Occipital lobe (tissue), 2 donors: ENCODE results near the gene ANO2. TPM values are rescaled to one million over a fixed set of nuclear protein-coding genes. Genes with fewer than 3 reads are reported as not detected.

Experiments
- DNase-seq: peaks from one replicate; lab custom pipeline; 2025; lab: John Stamatoyannopoulos, UW
- total RNA-seq: library from RNA; depleted of rRNA; stranded (reverse); fragments of >200 nt; gene quantifications from one replicate; pipeline ENCODE4 v1.2.3, GENCODE V29; 2014

Gene ANO2
- total RNA-seq, 1 donor from 2014 or later, result 3.6 TPM

DNA sequence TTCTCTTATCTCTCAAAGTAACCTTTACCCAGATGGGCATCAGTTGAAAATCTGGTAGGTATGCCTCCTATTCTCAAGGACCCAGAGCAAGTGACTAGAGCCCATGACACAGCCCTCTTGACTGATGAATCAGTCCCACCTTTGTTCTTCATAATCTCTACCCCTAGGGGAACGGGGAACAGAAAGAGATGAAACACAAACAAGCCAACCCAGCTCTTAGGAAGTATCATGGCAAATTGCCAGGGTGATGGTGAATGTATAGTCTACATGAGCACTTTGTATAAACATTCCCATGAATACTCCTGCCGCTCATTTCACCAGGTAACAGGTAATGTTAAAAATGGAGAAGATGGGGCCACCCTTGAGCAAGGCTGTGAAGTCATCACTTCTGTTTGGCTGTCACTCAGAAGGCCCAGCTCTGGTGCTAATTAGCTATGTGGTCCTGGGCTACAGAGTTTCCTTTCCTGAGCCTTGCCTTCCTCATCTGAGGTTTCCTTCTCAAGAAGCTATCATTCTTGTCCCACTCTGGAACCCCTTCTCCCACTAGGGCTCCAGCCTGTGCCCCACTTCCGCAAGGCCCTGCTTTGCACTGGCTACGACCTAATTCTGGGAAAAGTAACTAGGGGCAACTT is 161.7 kb downstream of the ANO2 start:
- DNase-seq, result no peak

DNA sequence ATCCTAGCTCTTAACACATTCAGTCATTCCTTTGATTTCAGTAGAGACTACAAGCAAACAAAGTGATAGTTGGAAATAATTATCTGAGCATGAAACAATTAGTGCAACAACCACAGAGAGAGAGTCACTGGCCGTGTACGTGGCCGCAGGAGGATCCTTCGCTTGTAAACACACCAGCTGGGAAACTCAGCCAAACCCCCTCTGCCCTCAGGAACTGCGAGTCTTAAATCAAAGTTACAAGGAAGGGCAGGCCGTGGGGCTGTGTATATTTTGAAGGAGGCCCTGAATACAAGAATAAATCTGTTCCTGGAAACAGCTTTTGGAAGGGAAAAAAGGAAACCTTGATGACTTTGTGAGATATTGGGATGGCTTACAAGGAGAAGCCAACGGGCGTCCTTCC is 164.5 kb downstream of the ANO2 start:
- no peak for DNase-seq

DNA sequence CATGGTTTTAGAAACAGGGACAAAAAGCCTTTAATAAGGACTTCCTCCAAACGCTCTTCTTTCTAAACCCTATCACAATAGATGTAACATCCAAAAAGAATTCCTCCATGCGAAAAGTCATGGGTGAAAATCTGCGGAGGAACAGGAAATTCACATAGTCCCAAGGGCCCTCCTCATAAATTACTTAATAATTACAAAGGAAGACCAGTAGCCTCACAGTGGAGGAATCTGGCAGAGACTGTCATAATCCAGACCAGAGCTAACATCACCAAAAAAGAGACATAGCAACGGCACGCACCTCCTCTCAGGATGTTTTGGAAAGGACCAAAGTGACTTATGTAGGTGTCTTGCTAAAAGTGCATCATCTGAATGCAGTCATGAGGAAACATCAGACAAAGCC is 165.7 kb downstream of the ANO2 start:
- DNase-seq, result no peak

DNA sequence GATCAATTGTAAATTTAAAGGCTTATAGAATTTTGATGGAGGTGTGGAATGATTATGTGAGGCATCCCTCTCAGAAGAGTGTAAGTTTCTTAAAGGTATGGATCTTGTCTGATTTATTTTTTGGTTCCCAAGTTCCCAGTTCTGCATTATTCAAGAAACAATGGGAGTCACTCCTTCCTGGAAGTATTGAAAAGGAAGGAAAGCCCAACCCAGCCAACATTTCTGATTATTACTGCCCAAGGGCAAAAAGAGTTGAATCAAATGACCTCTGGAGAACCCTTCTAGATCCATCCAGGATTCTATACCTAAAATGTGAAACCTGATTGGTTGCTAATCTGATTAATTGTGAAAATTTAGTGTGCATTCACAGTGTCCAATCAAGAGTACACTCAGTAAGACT is 166.2 kb downstream of the ANO2 start:
- DNase-seq, result no peak

DNA sequence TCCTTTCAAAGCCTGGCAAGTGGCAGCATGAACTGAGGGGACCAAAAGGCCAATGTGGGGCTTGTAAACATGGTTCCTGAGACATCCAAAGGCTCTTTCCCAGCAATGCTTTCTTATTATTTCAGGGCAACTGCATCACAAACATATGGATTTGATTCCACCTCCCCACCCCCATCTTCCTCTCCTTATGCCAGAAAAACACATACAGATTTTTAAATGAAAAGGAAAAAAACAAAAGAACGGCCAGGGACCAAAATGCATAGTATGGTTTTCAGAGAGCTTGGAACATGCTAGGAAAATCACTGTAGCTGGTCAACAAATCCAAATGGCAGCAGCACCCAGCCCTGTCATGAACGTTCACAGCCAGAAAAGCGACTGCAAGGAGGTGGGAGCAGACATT is 167.6 kb downstream of the ANO2 start:
- DNase-seq, result no peak

DNA sequence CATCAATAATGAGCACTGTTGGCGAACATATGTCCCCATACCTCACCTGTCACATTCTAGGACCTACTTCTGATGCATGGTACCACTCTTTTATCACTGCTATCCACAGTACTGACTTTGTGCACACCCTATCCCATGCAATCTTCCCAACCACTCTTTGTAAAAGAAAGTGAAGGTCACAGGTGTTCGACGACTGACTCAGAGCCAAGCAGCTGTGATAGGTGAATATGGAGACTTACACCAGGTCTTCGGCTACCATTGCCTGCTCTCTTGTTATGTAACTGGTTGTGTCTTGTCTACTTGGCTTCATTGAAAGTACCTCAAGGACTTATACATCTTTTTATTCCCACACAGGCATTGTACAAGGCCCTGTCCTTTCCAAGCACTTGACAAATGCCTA is 169.0 kb downstream of the ANO2 start:
- no peak for DNase-seq

DNA sequence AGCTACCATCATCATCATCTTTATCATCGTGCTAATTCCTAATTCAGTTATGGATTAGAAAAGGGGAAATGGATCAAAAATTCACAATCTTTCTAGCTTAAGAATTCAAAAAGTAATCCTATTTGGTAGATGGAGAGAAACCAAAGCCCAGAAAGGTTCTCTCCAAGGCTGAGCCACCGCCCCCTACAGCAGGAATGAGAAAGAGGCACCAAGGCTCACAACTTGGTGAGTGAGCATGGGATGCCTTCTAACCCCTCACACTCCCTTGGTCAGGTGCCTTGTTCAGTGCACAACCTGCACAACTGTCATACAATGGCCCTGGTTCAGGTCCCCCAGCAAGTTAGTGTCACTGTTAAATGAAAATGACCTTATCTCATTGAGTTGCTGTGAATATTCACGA is 171.5 kb downstream of the ANO2 start:
- no peak for DNase-seq

DNA sequence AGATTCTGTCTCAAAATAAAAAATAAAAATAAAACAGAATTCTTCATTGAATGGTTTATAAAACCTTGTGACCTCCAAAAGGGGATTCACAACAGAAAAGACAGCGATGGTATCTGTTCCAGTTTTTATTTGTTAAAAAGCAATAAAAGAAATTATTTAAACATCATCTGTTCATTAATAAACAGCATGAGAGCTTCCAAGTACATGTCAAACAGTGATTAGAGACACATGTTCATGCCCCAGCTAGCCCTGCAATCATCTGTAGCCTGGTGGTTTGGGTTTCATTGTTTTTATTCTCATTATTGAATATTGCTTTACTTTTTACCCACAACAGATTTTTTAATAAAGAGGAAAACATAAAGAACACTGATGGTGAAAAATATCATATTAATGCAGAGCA is 173.3 kb downstream of the ANO2 start:
- no peak for DNase-seq

DNA sequence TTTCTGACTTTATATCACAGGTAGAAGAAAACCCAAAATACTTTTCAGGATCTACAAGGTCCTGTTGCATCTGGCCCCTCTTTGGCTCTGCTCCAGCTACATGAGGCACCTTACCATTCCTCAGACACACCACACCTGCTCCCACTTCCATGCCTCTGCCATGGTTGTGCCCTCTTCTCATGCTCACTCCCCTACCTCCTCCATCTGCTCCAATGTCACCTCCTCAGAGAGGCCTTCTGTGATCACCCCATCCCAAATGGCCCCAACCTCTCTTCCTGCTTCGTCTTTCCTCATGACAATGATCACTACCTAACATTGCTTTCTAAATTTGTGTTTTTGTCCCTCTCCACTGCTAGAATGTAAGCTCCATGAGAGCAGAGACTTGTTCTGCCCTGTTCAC is 174.3 kb downstream of the ANO2 start:
- no peak for DNase-seq

DNA sequence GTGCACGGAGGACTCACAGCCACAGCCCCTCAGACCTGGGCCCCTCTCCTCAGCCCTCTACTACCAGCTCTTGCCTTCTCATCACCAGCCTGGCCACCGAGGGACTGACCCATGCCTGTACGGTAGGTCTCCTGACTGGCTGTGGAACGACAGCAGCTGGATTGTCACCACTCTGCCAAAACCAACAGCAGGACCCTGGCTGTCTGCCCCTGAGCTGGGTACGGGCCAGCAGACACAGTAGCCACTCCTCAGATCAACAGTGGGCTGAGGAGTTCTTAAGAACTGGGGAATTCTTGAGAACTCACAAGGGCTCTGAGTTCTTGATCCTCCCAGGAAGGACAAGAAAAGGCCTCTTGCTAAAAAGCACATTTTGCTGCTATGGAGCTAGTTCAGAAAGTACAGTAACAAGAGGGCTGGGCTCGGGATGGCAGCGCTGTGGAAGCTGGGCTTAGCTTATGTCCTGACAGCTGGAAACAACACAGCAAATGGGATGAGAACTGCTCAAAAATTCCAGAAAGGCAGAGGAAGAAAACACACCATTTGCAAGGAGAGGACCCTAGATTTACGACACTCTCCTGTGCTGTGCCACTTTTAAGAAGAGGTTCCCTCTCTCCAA is 176.4 kb downstream of the ANO2 start:
- DNase-seq, result no peak

DNA sequence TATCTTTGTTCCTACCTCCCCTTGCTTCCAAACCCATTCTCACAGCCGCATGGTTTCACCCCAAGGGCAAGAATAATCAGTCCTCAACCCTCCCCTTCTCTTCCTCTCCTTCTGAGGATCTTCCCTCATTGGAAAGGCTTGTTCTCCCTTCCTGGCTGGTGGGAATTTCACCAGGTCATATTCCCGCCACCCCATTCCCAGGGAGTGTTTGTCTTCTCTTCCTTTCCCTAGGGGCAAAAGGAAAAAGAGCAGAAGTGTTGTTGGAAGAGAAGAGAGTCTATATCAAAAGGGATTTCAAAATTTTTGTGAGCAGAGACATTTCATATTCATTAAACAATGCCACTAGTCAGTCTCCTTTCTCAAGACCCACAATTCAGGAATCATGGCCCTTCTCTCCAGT is 176.9 kb downstream of the ANO2 start:
- no peak for DNase-seq

DNA sequence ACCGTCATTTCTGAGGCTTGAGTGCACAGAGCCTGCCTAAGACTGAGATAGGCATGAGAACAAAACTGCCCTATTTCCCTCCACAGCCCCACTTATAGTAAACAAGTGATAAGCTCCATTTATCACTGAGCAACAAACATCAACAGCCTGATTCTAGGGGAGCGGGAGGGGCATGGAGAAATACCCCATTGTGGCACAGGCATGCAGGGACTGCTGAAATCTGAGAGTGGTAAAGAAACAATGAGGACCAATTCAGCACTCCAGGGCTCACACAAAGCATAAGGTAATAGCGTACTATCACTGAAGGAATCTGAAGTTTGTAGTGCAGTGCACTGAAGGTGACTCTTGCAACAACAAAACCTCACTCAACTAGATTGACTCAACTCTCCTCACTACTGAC is 186.7 kb downstream of the ANO2 start:
- DNase-seq, result no peak

DNA sequence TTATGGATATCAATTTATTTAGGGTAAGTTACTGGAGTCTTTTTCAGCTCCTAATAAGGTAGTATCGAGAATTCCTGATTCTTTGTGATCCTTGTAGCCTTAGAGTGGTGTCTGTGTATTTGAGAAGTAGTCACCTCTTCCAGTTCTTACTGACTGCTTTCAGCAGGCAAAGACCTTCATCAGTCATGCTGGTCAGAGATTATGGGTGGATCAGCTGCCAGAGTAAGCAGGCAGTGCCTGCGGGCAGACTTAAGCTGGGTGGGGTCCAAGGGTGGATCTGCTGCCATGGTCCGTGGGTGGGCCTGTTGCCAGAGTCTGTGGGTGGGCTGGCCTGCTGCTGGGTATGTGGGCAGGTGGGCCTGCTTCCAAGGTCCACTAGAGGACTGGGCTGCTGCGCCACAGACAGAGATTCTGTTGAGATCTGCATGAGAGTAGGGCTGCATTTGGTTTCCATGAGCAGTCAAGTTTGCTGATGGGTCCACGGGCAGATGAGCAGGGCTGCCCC is 188.7 kb downstream of the ANO2 start:
- DNase-seq, result no peak

DNA sequence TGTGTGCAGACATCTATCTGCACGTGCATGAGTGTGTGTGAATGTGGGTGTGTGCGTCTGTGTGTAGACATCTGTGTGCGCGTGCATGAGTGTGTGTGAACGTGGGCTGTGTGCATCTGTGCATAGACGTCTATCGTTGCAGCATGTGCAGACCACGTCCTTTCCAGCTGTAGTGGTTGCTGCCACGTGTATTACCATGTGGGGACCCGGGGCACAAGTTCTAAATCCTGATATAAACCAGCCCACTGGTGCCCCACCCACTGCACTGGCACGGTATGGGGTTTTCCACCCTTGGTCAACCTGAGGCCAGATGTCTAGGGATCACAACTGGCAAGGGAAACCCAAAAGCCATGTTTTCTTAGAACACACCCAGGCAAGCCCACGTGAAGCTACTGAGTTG is 197.0 kb downstream of the ANO2 start:
- DNase-seq, result no peak

DNA sequence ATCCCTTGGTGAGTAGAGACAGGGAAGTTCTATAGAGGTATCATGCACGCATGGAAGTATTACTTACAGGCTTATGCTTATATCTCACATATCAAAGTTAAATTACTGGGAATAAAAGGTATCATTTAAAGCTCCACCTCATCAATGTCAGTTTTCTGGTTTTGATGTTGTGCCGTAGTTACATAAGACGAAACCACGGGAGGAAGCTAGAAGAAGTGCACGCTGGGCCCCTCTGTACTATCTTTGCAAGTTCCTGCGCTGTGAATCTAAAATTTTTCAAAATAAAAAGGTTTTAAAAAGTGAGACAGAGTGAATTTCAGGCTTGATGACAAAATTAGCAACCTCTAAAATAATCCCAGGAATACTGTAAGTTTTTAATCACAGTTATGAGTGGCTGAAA is 198.1 kb downstream of the ANO2 start:
- no peak for DNase-seq

DNA sequence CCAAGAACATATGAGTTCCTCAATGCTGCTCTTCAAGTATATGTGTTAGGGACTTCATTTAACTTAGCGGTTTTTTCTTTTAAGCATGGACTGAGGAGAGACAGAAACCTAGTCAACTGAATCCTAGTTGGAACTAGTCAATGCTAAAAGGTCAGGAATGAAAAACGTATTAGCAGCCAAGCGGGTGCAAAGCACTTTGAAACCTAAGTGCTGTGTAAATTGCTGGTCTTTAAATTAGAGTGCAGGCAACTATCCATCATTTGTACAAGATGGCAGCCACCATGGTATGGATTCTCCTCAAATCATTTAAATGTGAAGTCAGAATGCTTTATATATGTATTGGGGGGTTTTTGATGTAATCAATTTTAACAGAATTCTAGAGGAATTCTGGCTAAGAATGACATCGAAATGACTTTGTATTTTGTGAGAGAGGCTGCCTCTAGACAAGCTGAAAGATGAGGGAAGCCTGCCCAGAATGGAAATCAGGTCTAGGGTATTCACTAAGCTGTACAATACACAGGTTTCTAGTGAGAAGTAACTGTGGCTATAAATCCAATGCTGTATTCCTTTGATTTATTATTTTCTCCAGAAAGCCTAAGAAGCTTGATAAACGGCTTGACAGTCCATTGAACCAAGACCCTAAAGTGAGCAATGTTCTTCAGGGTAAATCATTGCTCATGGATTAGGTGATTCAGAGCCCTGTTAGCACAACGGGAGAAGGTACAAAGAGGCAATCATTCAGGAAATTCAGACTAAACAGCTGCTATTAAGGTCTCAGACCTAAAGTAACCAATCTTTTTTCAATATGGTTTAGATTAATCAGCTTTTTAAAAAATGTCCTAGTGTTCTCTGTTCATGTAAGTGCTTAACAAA is 198.8 kb downstream of the ANO2 start:
- no peak for DNase-seq

DNA sequence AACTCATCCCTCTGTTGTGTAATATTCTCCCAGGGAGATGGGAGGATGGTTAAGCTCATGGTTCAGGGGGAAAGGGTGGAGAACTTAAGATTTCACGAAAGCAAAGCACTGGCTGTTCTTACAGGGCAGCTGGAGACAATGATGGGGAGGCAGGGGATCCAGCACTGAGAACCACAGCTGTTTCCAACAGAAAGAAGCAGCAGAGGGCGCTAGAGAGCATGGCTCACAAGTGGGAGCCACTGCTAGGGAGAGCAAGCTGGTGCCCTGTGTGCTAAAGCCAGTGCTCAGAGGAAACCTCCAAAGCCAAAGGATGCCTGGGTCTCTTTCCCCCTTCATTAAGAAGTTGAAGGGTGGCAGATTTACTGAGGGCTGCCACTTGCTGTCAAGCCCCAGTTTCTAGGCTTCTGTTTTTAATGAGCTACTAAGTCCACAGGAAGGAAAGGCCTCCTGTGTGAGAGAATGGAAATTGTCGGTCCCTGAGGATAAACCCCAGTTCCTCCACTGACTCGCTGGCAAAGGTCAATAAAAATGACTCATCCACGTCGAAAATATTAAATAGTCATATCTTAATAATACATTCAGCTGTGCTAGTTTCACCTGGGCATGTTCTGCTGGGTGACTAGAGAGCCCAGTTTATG is 199.7 kb downstream of the ANO2 start:
- DNase-seq, result peak; percentile 1

DNA sequence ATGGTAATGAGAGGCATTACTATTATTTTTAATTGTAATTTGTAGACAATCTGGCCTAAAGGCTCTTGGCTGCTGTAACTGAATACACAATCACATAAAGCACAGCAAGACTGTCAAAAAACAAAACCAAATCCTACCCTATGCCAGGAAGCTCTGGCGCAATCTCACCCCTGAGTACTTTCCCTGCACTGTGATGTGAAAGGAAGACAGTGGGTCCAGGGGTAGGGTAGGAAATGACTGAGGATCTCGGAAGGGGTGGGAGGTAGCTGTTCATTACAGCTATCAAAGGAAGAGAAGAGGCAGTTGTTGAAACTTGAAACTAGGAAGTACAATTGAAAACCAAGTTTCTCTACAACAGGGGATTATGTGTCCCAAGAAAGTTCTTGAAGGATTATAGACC is 202.8 kb downstream of the ANO2 start:
- DNase-seq, result no peak

DNA sequence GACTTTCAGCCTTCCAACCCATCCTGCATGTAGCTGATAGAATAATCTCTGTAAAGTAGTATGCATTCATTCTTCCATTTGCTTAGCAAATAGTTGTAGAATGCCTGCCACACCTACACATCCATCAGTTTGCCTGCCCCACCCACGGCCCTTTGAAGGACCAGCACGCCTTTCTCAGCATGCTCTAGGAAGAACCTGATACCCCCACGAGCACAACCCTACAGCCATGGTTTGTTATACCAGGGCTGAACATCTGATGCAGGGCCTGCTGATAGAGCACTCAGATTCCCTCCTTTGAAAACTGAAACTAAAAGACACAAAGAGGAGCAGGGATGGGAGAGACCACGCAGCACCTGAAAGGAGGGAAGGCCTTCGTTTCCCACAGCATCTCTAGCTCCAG is 205.1 kb downstream of the ANO2 start:
- DNase-seq, result no peak

DNA sequence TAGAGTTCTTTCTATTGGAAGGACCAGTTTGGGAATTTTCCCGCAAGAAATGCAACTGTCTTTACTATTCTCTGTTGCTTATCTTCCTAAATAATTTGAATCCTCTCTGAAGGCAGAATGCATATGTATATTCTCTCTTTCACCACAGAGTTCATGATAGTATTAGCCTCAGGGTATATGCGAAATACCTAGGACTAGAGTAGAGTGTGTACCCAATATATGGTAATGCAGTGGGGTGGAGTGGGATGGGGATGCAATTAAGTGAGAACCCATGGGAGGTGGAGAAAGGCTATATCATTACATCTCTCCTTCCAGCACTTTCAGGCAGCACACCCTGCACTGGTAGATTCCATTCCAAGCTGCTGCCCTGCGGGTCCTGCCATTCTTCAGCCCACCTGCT is 207.3 kb downstream of the ANO2 start:
- no peak for DNase-seq

DNA sequence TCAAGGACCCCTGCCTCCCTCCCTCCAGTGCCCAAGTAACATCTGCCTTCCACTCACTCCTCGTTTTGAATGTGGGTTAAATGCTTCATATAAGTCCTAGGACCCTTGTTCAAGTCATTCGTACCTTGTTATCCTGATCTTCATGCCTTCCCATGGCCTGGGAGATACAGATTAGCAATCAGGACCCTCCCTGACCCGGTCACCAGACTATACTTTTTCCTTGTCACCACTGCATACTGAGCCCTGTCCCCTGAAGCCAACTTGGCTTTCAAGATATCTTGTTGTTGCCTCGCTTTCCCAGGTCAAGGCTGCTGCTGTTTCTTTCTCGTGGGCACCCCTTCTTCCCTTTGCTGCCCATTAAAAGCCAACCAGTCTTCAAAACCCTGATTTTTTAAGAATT is 208.5 kb downstream of the ANO2 start:
- no peak for DNase-seq

DNA sequence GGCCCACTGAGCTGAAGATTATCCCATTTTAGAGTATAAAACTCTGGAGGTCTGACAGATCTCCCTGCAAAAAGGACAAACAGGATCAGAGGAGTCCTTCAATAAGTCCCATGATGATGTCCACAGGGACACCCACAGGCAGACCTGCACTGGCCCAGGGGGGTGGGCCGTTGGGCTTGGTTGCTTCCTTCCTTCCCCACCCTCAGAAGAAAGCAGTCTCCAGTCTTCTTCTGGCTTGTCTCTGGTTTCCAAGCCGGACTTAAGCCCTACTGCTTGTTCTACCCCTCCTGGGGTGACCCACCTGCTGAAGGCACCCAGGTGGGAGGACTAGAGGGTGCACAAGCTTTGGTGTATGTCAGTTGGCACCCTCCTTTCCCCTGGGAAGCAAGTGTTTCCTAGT is 209.0 kb downstream of the ANO2 start:
- no peak for DNase-seq
